NCI-H1092 (cell line): ENCODE results near the gene TACR3.
"Not testable (repeated sequence)": the region's sequence is repeated elsewhere in the genome, so short reads cannot be mapped to it uniquely, and the experiment has no call there.

Source experiments
- DNase-seq: peaks from one replicate; lab custom pipeline; 2025; lab: John Stamatoyannopoulos, UW

Gene TACR3, protein sequence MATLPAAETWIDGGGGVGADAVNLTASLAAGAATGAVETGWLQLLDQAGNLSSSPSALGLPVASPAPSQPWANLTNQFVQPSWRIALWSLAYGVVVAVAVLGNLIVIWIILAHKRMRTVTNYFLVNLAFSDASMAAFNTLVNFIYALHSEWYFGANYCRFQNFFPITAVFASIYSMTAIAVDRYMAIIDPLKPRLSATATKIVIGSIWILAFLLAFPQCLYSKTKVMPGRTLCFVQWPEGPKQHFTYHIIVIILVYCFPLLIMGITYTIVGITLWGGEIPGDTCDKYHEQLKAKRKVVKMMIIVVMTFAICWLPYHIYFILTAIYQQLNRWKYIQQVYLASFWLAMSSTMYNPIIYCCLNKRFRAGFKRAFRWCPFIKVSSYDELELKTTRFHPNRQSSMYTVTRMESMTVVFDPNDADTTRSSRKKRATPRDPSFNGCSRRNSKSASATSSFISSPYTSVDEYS

DNA sequence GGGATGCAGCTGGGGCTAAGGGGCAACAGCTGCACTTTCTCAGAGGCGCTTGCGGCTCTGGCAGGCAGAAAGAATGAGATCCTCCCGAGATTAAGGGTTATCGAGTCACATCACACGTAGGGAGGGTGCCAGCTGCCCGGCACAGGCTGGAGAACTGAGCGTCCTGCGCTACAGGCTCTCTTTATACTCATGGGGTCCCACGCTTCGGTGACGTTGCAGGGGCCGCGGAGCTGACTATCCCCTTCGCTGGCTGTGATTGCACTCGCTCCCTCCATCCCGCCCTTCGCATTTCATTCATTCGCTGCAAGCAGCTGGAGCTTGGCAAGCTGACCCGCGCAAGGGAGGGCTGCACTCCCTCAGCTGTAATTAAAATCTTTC lies at the start of gene TACR3:
Gene TACR3, minus strand, starts transcription at position 156 of the 378 bp plus-strand sequence. CDS start 310 bp downstream, outside the sequence.
- no peak for DNase-seq

GRCh38 chr4:103757631-103758030 lies 37.8 kb upstream of the TACR3 start:
- no peak for DNase-seq

- no peak for DNase-seq
These were observed 37.0 kb upstream of the TACR3 start for GRCh38 chr4:103756741-103757140.

DNA sequence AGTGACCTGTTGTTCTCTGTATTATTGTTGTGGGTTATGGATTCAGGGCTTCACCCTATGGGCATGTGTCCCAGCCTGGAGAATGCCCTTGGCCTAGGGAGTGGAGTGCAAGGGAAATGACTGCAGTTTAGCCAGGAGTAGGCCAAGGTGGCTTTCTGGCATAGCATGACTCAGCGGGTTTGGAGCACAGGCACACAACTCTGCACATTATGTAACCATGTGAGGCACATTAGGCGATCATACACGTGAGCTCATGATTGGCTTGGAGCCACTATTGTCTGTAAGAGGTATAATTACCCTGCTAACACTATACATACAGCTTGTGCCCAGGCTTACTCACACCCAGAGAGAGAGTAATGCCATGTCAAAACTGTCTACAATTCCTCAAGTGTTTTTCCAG lies 35.1 kb upstream of the TACR3 start:
- no peak for DNase-seq

- DNase-seq: no peak
These were observed 34.3 kb upstream of the TACR3 start for GRCh38 chr4:103753868-103754653.

- not testable (repeated sequence) for DNase-seq
These were observed 3.4 kb upstream of the TACR3 start for GRCh38 chr4:103723150-103723549.

GRCh38 chr4:103721251-103721650 lies 1.5 kb upstream of the TACR3 start:
- DNase-seq: no peak

GRCh38 chr4:103720661-103721060 lies 876 bp upstream of the TACR3 start:
- no peak for DNase-seq

DNA sequence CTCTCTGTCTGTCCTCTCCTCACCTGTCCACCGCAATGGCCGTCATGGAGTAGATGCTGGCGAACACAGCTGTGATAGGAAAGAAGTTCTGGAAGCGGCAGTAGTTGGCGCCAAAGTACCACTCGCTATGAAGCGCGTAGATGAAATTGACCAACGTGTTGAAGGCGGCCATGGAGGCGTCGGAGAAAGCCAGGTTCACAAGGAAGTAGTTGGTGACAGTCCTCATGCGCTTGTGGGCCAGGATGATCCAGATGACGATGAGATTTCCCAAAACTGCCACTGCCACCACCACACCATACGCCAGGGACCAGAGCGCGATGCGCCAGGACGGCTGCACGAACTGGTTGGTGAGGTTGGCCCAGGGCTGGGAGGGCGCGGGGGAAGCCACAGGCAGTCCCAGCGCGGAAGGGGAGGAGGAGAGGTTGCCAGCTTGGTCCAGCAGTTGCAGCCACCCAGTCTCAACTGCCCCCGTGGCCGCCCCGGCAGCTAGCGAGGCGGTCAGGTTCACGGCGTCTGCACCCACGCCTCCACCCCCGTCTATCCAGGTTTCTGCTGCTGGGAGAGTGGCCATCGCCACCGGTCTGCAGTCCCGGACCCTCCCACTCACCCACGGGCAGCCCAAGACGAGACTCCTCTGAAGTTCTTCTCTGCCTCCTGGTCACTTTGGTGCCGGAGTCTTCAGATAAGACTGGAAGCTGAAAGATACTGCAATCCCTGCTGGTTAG lies 518 bp downstream of the TACR3 start:
- DNase-seq: no peak

- DNase-seq: no peak
These were observed 27.2 kb downstream of the TACR3 start for GRCh38 chr4:103692615-103693014.

DNA sequence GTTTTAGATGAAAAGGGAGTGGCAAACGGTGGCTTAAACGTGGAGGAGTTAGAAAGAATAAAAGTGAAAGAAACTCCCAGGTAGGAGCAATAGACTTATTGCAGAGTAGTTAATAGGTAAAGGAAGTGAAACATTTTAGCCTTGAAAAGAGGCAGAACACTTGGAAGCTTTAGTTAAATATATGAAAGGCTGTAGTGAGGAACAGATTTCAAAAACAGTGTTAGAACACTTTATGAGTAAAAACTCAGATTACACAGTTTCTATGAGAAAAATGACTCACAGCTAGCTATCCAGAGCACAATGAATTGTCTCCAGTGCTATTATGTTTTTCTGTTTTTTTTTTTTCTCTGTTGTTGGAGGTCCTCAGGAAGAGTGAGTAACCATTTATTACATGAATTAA lies 45.8 kb downstream of the TACR3 start:
- no peak for DNase-seq

DNA sequence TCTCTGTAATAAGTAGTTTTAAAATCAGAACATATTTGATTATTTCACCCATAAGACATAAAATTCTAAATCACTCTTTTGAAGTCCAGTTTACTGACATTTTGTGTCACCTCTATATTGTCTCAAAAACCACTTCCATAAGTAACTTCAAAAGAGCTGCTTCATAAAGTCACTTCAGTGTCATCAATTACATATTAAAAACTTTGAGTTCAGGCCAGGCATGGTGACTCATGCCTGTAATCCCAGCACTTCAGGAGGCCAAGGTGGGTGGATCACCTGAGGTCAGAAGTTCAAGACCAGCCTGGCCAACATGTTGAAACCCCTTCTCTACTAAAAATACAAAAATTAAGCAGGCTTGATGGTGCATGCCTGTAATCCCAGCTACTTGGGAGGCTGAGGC lies 53.0 kb downstream of the TACR3 start:
- DNase-seq: not testable (repeated sequence)

DNA sequence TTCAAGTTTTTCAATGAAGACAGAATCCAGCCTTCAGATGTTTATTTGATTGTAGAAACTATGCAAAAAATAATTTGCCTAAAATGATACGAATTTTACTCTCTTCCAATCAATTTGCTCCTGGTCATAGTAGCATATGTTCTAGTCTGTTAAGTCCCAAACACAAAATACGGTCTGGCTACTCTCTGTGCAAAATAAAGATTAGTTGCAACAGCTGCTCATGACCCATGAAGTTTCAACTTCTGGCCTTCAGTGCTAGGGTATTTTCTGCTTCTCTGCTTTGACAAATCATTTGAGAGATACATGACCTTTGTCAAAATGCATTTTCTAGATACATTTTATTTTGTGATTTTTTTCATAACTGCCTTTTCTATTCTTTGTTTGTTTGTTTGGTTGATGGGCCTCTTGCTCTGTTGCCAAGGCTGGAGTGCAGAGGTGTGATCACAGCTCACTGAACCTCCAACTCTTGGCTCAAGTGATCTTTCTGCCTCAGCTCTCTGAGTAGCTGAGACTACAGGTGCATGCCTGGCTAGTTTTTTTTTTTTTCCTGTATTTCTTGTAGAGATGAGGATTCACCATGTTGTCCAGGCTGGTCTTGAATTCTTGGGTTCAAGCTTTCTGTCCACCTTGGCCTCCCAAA lies 55.2 kb downstream of the TACR3 start:
- no peak for DNase-seq

- DNase-seq: no peak
These were observed 71.2 kb downstream of the TACR3 start for GRCh38 chr4:103648541-103648940.

GRCh38 chr4:103645991-103646390 lies 73.8 kb downstream of the TACR3 start:
- DNase-seq: no peak

DNA sequence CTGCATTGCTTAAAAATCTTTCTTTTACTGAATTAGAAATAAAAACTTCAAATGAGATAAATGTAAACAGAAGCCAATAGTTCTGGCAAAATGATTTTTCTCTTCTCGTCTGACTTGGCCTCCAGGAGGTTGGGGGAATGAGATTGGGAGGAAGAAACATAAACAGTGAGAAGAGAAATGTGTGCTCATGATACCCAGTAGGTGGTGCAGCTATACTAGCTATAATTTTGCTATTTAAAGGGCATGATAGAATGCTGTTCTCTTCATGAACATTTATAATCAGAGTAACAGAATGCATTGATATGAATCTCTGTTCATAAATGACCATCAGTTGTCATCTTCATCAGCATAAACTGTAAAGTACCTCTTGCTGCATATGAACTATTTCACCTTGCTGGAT lies 85.5 kb downstream of the TACR3 start:
- DNase-seq: no peak

DNA sequence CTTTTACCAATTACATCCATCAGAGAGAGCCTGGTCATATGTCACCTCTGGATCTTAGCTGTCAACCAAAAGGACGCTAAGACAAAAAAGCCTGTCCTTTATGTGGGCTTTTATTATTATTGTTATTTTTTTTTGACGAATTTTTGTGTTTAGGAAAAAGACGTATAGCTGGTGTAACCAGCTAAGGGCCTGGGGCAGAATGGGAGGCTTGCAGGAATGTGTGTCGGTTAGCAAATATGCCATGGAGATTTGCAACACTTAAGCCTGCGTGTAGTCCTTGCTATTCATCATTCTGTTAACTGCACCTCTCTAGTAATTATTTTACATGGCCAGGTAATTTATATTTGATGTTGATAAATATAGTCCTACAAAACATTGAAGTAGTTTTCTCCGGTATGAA lies 93.5 kb downstream of the TACR3 start:
- DNase-seq: no peak

DNA sequence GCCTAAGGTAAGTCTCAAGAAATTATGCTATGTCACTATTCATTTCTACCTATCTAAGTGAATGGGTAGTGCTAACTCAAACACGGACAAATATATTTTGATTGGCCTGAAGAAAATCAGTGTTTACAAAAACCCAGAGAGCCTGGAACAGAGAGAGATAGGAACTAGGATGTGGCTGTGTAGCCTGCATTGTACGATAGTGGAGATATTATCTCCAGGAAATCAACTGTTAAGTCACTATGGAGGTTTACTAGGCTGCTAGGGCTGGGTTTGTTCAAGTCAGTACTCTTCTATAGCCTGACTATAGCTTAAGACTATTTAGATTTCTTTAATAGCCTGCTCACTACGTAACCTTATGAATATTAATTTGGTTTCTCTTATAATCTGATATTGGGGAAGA lies 127.9 kb downstream of the TACR3 start:
- no peak for DNase-seq

GRCh38 chr4:103567591-103567990 lies 152.2 kb downstream of the TACR3 start:
- no peak for DNase-seq

GRCh38 chr4:103559178-103559577 lies 160.6 kb downstream of the TACR3 start:
- DNase-seq: not testable (repeated sequence)
